Measurements from ENCODE around the gene MMD.
"Not testable (repeated sequence)": the region's sequence is repeated elsewhere in the genome, so short reads cannot be mapped to it uniquely, and the experiment has no call there.

Gene MMD

DNA sequence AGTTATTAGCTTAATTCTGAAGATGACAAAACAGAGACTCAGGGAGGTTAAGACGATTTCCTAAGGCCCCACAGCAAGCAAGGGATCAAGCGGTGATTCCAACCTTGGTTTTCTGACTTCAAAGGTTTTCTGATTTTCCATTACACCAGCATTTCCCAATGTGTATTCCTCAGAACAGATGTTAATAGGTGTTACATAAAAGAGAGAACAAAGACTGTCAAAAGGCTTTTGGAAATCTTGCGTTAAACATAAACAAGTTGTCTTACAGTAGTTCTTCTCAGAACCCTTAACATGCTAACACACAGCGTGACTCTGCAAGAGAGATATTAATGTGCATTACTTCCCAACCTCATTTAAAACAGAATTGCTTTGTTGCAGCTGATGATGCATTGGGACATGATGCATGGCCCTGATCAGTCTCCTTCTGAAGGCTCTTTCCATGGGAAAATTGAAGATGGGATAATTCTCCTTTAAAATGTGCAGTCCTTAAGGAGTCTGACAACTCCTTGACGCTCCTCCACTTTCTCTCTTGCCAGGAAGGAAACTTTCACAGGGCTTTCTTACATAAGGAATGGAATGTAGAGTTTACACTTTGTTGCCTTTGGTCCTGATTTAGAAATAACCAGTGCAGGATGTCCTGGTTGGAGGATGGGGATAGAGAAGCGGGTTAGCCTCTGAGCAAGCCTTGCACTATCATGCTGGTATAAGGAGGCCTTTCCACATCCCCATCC lies 21.5 kb upstream of the MMD start:
- DNase-seq = peak; percentile 21

DNA sequence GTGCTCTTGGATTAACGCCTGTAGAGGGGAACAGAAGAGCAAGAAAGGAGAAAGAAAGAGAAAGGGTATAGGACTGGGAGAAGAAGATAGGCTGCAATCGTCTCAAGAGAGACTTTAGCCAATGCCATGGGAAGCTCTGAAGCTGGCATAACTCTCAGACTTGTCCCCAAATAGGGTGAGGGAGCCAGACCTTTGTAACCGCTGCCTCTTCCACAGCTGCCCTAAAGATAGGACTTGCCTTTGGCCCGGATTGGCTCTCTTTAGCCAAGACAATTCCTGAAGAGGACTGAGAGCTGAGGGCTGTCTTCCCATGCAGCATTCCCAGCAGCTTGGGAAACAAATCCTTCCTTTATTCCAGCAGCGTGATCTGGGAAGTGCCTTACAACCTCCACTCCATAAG lies 20.8 kb upstream of the MMD start:
- DNase-seq = no peak

DNA sequence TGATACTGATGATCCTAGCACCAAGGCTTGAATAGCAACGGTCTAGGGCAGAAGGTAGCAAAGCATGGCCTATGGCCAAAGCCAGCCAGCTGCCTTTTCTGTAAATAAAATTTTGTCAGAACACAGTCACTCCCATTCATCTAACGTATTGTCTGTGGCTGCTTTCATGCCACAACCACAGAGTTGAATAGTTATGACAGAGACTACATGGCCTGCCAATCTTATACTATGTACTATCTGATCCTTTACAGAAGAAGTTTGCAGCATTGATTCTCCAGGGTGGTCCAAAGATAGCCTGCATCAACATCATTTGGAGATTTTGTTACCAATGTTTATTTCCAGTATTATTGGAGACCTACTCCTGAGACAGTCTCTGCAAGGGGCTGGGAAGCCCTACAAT lies 19.9 kb upstream of the MMD start:
- no peak for DNase-seq

DNA sequence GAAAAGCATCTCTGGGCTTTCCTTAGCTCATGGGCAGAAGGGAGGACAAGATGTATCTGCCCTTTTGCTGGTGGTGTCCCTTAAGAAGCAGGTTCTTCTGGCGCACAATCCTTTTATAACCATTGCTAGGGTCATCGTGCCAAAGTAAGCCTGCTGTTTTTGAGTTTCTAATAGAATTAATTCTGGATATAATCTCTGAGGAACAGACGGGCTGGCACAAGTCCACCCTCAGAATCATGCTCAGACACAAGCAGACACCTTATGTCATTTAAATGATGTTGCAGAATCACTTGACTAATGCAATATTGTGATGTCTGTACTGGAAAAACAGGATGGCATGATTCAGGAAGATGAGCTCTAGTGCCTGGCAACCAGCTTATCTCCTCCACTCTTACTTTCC lies 18.8 kb upstream of the MMD start:
- no peak for DNase-seq

DNA sequence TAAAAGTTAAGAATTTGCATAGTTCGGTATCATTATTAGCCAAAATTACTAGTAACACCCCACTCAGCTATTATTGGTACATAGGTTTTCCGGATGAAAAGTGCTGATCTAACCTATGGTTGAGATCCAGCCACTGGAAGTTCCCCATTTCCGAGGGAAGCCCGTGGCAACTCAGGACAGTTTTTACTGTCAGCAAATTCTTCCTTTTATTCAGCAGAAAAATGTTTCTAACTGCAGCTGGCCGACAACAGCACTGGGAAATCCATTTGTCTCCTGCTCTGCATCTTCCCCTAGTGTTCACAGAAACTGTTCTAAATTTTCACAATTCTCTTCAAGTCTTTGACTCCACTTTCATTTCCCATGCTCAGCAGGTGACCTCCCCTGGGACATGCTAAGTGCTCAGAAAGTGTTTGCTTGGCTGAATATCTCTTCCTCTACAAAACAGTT lies 15.5 kb upstream of the MMD start:
- DNase-seq = no peak

DNA sequence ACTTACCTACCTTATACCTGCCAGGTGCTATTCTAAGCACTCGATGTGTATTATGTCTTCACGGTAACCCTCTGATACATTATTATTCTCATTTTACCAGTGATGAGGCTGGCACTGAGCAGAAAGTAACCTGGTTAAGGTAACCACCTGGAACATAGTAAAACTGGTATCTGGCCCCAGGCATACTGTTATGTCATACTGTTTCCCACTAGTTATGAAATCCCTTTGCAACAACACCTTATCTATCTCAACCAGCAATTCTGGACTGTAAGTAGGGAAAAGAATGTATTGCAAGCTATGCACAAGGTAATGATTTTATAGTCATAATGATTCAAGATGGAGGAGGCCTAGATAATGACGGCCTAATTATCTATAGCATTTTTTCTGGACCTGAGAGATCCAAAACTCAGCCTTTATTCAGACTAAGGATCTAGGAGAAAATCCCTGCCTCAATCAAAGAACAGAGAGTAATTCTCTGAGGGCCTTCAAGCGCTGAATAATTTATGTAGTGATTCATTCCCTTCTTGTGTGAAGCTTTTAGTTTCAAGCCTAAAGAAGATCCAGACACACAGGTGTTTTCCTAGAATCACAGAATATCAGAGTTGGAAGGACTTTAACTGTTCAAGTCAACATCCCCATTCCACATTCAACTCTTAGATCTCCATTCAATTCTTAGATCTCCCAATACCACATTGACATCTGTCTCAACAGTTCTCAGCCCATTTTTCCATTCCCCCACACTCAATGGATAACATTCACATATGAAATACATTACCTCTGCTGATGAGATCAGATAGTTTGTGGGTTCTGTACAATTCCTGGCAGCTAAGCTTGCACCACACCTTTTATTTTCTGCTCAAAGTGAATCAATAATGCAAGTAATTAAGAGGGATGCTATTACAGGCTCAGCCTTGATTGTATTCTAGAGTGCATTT lies 14.9 kb upstream of the MMD start:
- DNase-seq = no peak

DNA sequence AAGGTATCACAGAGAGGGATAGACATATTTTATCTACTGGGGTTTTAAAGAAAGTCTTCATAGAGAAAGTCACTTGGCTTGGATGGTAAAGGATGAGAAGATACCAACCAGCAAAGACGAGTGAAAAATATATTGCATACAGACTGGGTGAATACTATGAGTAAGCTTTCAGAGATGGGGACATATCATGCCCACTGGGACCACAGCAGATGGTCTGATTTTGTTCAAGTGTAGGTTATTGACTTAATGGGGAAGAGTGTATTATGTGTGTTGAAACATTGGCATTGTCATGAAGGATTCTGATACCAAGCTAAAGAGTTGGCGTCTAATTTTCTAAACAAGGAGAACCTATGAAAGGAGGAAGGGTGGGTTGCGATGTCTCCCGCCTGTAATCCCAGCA lies 13.8 kb upstream of the MMD start:
- no peak for DNase-seq

DNA sequence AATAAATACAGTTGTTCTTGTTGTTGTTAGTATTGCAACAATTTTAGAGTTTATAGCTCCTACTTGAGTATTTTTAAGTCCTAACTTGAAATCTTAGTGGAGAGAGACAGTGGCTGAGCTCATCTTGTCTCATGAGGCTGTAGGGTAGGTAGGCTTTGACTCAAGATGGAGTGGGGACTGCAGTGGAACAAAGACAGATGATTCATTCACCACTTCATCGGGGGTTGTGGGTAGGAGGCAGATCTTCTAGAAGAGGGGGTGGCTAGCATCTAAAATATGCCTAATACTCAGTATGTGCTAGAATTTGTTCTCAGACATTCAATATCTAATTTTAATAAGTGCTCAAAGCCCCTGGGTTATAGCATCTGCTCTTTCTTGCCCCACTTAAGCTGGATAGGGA lies 13.1 kb upstream of the MMD start:
- DNase-seq = no peak

DNA sequence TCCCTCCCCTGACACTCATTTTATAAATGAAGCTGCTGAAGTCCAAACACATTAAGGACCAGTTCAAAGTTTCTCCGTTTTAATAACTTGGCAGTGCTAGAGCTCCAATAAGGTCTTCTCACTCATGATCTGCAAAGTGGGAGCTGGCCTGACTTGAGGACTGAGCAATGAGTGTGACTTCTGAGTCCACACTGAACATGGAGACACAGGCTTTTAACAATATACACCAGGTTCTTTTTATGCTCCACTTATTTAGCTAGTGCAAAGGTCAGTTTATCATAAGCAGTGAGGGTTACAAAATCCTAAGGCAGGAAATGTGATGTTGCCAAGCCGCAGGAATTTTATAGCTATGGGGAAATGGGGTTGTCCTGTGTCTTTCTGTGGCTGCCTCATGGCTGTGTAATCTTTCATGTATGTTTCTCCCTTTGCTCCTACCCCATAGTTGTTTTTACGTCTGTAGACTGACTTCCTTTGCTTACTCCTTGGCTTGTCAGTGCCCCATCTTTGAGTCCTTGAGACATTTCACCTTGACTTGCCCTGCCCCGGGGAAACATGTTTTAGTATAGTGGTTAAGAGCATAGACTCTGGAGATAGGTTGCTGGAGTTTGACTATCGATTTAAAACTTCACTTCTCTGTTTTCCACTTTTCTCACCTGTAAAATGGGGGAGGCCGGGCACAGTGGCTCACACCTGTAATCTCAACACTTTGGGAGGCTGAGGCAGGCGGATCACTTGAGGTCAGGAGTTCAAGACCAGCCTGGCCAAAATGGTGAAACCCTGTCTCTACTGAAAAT lies 12.2 kb upstream of the MMD start:
- peak; percentile 98 for DNase-seq

DNA sequence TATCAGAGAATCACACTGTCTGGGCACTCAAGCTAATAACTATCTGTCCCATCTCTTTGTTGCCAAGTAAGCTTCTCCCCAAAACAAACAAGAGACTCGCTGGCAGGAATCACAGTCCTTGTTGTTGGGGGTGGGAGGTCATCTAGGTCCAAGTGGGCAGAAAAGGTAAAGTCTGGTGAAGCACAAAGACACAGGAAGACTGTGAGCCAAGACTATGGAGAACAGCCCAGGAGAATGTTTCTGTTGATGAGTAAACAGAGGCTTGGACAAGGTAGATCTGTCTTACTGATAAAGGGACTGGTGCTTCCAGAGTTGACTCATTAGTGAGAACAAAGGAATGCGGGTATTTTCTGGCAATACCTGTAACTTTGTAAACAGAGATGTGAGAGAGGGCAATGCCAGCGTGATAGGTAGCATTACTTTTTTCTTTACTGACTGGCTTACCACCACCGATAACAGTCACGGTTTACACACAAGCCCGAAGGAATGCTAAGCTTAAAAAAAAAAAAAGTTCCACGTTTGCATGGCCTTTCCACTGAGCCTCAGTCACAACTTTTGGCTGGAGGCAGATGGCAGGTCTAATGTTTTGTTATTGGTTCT lies 11.5 kb upstream of the MMD start:
- DNase-seq = peak; percentile 54

DNA sequence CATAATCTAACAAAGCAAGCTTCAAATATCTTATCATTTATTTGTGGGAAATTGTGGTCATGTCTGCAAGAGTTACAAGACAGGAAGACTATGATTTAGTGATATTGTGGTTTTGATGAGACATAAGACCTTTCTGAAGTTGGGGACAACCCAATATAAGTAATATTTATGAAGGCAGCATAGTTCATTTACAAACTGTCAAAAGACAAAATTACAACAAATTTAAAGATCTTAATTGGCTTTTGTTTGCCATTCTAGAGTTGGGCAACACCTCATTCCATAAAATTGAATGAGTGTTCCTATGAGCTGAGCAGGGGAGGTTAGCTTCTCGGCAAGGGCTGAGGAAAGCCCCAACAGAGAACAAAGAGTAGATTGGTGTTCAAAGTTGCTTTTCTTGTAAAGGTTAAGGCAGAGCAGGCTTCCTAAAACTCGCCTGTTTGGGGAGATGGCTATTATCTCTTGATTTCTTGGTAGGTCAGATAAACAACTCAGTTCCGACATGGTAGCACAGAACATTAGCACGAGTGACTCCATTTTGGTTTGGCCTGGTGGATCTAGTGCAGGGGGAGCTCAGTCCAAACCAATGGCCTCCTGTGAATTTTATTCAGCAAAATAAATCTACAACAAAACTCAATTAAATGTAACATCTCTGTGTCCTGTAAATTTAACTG lies 10.9 kb upstream of the MMD start:
- DNase-seq = peak; percentile 20

DNA sequence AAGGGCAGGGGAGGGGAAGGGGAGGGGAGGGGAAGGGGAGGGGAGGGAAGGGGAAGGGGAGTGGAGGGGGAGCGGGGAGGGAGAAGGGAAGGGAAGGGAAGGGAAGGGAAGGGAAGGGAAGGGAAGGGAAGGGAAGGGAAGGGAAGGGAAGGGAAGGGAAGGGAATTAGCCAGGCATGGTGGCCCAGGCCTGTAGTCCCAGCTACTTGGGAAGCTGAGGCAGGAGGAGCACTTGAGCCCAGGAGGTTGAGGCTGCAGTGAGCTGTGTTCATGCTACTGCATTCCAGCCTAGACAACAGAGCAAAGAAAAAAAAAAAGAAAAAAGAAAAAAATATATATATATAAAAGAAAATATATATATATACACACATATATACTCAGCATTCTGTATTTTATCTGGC lies 10.3 kb upstream of the MMD start:
- DNase-seq = not testable (repeated sequence)

DNA sequence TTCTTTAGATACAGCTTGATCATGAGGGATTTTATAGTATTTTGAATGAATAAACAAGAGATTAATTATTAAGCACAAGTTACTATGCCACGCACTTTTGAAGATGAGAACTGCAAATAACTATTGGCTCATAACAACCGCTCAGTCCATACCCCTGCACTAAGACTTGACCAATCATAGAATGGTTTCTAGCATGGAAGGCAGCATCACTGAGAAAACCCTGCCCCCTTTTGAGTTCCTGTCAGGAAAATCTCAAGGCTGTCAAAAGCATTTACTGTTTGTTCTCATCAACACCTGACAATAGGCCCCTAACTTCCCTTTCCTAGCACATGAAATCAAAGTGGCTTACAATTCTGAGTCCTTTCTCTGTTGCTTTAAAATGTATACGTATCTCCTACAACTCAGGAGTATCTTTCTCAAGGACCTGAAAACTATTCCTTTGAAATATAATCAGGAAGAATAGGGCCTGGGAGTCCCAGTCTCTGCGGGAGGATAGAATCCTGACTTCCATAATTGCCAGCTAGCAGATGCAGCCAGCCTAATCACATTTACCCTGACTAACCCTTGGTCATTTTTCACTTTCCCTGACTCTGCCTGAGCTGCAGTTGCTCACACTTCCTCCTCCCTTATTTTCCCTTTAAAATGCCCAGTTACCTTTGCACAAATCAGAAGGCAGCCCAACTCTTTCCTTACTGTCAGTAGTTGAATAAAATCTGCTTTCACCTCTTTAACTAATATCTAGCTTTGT lies 9.1 kb upstream of the MMD start:
- peak; percentile 20 for DNase-seq

DNA sequence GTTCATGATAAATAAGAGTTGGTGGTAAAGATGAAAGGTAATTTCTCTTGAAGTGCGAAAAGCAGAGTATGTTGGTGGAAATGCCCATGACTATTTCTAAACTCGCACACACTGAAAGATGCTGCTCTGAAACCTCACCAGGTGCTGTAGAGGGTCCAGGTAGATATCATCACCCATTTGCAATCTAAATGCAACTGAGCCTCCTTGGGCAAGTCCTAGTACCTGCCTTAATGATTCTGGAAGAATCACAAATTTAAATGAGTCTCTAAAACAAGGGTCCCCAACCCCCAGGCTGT lies 5.9 kb upstream of the MMD start:
- DNase-seq = no peak

DNA sequence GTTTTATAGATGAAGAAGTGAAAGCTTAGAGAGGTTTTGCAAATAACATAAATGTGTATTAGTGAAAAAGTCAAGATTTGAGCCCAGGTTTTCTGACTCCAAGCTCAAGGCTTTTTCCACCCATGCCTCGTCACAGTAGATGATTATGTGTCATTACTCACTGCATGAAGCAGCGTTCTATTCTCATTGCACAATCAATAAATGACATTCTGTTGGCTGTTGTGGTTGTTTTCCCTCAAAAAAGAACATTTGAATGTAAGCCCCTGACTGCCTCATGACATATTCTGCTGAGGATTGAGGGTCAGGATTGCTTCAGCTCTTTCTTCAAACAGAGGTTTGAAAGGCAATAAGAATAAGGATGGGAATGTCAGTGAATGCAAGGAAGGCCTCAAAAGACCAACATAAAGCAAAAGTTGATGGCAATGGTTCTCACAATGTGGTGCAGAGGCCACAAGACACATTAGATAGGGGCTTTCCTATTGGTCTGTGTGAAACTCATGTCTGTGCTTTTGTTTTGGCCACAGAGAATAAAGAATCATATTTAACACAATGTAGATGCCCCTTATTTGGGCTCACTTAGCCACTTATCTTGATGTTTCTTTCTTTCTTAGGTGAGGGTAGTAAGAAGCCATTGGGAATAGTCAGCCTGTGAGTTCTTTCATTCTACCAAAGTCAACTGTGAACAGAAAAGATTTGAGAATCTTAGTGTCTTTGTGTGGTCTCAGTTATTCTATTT lies 5.4 kb upstream of the MMD start:
- peak; percentile 77 for DNase-seq

DNA sequence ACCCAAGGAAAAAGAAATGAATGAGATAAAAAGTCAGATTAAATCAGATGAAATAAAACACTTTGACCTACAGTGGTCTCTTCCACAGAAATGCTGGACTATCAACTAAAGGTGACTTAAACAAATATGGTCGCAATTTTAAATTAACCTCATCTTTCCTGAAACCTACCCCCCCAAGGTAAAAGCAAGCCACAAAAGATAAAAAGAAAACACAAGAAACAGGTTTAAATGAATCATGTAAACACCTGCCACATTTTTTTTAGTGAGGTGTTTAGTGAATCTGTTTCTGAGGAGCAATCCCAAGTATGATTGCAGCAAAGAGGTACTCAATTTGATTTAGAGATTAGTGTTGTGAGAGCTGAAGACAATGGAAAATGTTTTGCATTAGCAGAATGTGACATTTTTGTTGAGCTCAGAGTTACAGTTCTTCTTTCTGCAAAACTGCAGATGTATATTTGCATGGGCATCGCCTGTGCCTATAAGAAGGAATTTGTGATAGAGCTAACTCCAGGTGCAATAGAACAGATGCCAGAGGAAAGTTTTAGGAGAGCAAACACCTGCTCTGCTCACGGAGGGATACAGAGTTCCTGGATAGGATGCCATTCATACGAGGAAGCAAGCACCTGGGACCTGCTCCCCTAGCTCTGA lies 3.4 kb upstream of the MMD start:
- DNase-seq = no peak

DNA sequence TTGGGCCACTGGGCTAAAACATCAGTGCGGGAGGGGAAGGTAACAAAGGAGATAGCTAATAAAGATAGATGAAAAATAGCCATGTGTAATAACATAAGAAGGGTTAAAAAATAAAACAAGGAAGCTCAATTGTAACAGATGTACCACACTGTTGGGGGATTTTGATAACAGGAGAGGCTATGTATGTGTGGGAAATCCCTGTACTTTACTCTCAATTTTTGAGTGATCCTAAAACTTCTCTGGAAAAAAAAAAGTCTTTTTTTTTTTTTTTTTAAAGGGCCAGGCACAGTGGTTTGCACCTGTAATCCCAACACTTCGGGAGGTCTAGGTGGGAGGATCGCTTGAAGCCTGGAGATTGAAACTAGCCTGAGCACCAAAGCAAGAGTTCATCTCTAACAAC lies 1.9 kb upstream of the MMD start:
- no peak for DNase-seq

DNA sequence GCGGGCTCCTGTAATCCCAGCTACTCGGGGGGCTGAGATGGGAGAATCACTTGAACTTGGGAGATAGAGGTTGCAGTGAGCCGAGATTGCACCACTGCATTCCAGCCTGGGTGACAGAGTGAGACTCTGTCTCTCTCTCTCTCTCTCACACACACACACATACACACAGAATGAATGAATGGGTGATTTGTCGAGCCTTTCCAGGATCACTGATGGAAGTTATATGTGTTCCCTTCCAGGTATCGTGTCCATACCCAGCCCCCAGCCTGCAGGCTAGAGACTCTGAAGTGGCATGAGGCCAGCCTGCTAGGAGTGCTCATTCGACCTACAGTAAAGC lies 1.2 kb upstream of the MMD start:
- DNase-seq = not testable (repeated sequence)

DNA sequence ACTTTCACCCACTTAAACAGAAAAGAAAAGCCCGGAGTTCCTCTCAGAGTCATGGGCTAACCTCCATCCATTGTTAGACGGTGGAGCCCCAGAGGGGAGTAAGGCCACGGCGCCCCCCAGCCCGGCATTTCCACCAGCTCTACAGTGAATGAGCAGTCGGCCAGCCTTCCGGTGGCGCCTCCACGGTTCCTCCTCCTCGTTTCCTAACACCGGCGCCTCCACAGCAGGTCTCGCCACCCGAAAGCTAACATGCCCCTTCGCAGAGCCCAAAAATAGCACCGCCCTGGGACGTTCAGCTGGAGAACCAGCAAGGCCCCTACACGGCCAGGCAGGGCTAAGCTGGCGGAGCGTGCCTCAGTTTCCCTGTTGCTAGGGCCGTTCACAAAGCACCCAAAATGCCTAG lies 858 bp downstream of the MMD start:
- DNase-seq = peak; percentile 23

DNA sequence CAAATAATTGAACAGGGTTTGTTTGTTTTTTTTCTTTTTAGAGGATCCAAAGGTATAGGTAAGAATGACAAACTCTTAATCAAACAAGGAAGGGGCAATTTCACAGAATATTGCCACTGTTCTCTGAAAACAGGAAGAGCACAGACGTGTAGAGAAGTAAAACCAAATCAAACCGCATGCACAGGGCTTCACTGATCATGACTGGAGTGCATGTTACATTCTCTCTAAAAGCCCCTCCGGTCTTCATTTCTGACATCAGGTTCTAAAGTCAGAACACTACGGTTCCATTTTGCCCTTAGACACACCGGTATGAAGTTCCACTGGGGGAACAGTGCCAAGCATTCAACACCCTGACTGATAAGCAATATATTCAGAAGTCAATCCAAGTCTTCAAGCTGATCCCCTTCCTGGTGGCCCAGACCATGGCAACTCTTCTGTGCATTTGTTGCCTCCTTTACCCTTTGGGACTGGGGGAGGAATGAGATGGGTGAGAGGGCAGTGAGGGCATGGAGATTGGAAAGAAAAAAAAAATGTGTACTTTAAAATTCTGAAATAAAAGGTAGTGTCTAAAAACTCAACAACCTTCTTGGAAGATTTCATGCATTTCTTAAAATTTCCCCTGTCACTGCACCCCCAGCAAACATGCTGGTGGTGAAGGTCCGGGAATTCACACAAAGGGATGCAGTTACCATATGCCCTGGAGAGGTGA lies 1.4 kb downstream of the MMD start:
- DNase-seq = no peak
